HG03103 (cell line): ENCODE data around the gene MLN.

Source experiments
- ATAC-seq: cut with Tn5 transposase; IDR thresholded peaks from one replicate; pipeline ENCODE4 v1.9.1; 2021; ENCODE audit warnings: low read depth; ENCODE audit not compliant: unreplicated experiment

The MLN gene

GRCh38 chr6:33803571-33804053 is at the start of gene MLN:
TSS of gene MLN (minus strand) at chr6:33804003. CDS start at chr6:33801163, 2,840 bp downstream.
- ATAC-seq: no peak

GRCh38 chr6:33853026-33853425 is 49.2 kb upstream of the MLN start:
- ATAC-seq: no peak

GRCh38 chr6:33851959-33852358 is 48.2 kb upstream of the MLN start:
- ATAC-seq: no peak

- no peak for ATAC-seq
These were observed 47.2 kb upstream of the MLN start for GRCh38 chr6:33850869-33851541.

GRCh38 chr6:33850296-33850695 is 46.5 kb upstream of the MLN start:
- ATAC-seq: no peak

GRCh38 chr6:33849500-33850075 is 45.8 kb upstream of the MLN start:
- ATAC-seq: no peak

GRCh38 chr6:33848484-33848883 is 44.7 kb upstream of the MLN start:
- ATAC-seq: no peak

- ATAC-seq: no peak
These were observed 44.1 kb upstream of the MLN start for GRCh38 chr6:33847867-33848266.

GRCh38 chr6:33847078-33847477 is 43.3 kb upstream of the MLN start:
- ATAC-seq: no peak

GRCh38 chr6:33846226-33846625 is 42.4 kb upstream of the MLN start:
- no peak for ATAC-seq

GRCh38 chr6:33845031-33845745 is 41.4 kb upstream of the MLN start:
- ATAC-seq: no peak

- no peak for ATAC-seq
These were observed 39.6 kb upstream of the MLN start for GRCh38 chr6:33843131-33844121.

- no peak for ATAC-seq
These were observed 38.1 kb upstream of the MLN start for GRCh38 chr6:33841868-33842267.

- no peak for ATAC-seq
These were observed 37.3 kb upstream of the MLN start for GRCh38 chr6:33841070-33841469.

- no peak for ATAC-seq
These were observed 36.5 kb upstream of the MLN start for GRCh38 chr6:33840048-33840926.

- no peak for ATAC-seq
These were observed 35.7 kb upstream of the MLN start for GRCh38 chr6:33839399-33840047.

- ATAC-seq: no peak
These were observed 35.2 kb upstream of the MLN start for GRCh38 chr6:33838983-33839382.

- no peak for ATAC-seq
These were observed 34.3 kb upstream of the MLN start for GRCh38 chr6:33837971-33838665.
